CD4-positive, alpha-beta T cell (primary cell): ENCODE results near the gene STAMBPL1. TPM values are rescaled to one million over a fixed set of nuclear protein-coding genes. Genes with fewer than 3 reads are reported as not detected.

Experiments
- ATAC-seq: fragments of 200-7000 bp; cut with Tn5 transposase; one replicate; pipeline ENCODE4 v1.10.0; 2022; ENCODE audit warnings: mild to moderate bottlenecking; ENCODE audit not compliant: poor library complexity
- CTCF ChIA-PET: fragments of 350-600 bp; sonication (Branson Sonifier 250); formaldehyde crosslinking; loops from one replicate; lab custom pipeline; 2021; ENCODE audit warnings: antibody characterized with exemption, inconsistent platforms; lab: Charles Lee
- POLR2A ChIA-PET: fragments of 350-600 bp; sonication (Branson Sonifier 250); formaldehyde crosslinking; loops from one replicate; lab custom pipeline; 2021; ENCODE audit warnings: antibody characterized with exemption, inconsistent platforms; lab: Charles Lee
- DNase-seq, 14 experiments: peaks; one replicate each; pipeline ENCODE4 v3.0.0-alpha.2; 2013 to 2020; ENCODE audit warnings: mixed read lengths in 2 of 14
- H3K27ac ChIP-seq, 2 donors: one replicate each; pipeline versions ENCODE4 v1.5.1 to v1.7.0; 2013; ENCODE audit warnings: low read length in 2 of 2, low read depth in 1 of 2, mild to moderate bottlenecking in 1 of 2
- H3K27me3 ChIP-seq, 2 experiments: 1 replicate in 1 of 2; 2 replicates in 1 of 2; pipeline versions ENCODE4 v1.6.1 to v1.7.0; 2013; ENCODE audit warnings: low read length in 2 of 2, control low read depth in 1 of 2, mild to moderate bottlenecking in 1 of 2, moderate library complexity in 1 of 2; ENCODE audit not compliant: insufficient read depth in 2 of 2, control insufficient read depth in 1 of 2
- H3K36me3 ChIP-seq: one replicate; pipeline ENCODE4 v1.6.1; 2013; ENCODE audit warnings: low read length, control low read depth; ENCODE audit not compliant: insufficient read depth
- H3K4me1 ChIP-seq: one replicate; pipeline ENCODE4 v1.6.1; 2013; ENCODE audit warnings: low read length, control low read depth; ENCODE audit not compliant: insufficient read depth
- H3K4me3 ChIP-seq: one replicate; pipeline ENCODE4 v1.5.1; 2013; ENCODE audit warnings: mild to moderate bottlenecking, low read length, moderate library complexity
- H3K9me3 ChIP-seq, 2 experiments: 1 replicate in 1 of 2; 2 replicates in 1 of 2; pipeline versions ENCODE4 v1.6.1 to v1.7.0; 2013; ENCODE audit warnings: low read length in 2 of 2, mild to moderate bottlenecking in 2 of 2, control low read depth in 1 of 2, moderate library complexity in 1 of 2; ENCODE audit not compliant: control insufficient read depth in 1 of 2, insufficient read depth in 1 of 2
- H3K27ac Mint-ChIP-seq: one replicate; pipeline ENCODE4 v1.8.0; 2020; ENCODE audit warnings: mixed read lengths
- H3K27me3 Mint-ChIP-seq: one replicate; pipeline ENCODE4 v1.8.0; 2021; ENCODE audit warnings: mixed read lengths
- H3K36me3 Mint-ChIP-seq: one replicate; pipeline ENCODE4 v1.8.0; 2021; ENCODE audit warnings: low read depth, mixed read lengths
- H3K4me1 Mint-ChIP-seq: one replicate; pipeline ENCODE4 v1.8.0; 2021; ENCODE audit warnings: low read depth, mixed read lengths
- H3K4me3 Mint-ChIP-seq: one replicate; pipeline ENCODE4 v1.8.0; 2020; ENCODE audit warnings: mild to moderate bottlenecking, mixed read lengths
- H3K9me3 Mint-ChIP-seq: one replicate; pipeline ENCODE4 v1.8.0; 2020; ENCODE audit warnings: mixed read lengths
- CTCF ChIP-seq: fragments of 200-600 bp; IDR thresholded peaks from one replicate; pipeline ENCODE4 v1.8.0; 2022; ENCODE audit warnings: antibody characterized with exemption, mild to moderate bottlenecking
- intact Hi-C, 2 experiments: fragments of 100-400 bp; cut with DNase I in 1 of 2; cut with micrococcal nuclease in 1 of 2; formaldehyde crosslinking; loops; one replicate each; pipeline versions ENCODE4 v1.15.1 to v1.9.0; 2023 to 2025; cut with DNase I, micrococcal nuclease
- total RNA-seq, 174 experiments: library from RNA in 2 of 174; stranded (reverse) in 2 of 174; gene quantifications; one replicate each; pipeline ENCODE4 v1.2.3 and lab custom pipeline; 2021 to 2026

STAMBPL1 gene
- total RNA-seq, 2 experiments from 2014 or later: 23.7 to 26.7 TPM

GRCh38 chr10:88922041-88922440 lies 42.0 kb downstream of the STAMBPL1 start:
- DNase-seq (no peak), ATAC-seq (no peak)
- H3K27me3 Mint-ChIP-seq: no peaks in the 10 kb centered on the region
- Histone ChIP-seq H3K27ac (no peak overlapping the region), H3K9me3 (no peaks in the 10 kb centered on the region), H3K4me1 (no peaks in the 10 kb centered on the region), H3K36me3 (peaks cover 69% of the 10 kb centered on the region), H3K27me3 (no peaks in the 10 kb centered on the region), H3K4me3 (no peak overlapping the region)
- no peaks in the 10 kb centered on the region for H3K4me1 Mint-ChIP-seq
- intact Hi-C loops: no loop called here
- ChIA-PET POLR2A (no interaction called here), CTCF (interaction anchor here (1.3 kb wide), 1 partner anchor 87 kb away, joined by 3 read pairs; no protein-coding TSS in a partner anchor)
- H3K27ac Mint-ChIP-seq: no peak overlapping the region
- TF ChIP-seq CTCF: no peak
- peaks cover 76% of the 10 kb centered on the region for H3K36me3 Mint-ChIP-seq
- H3K9me3 Mint-ChIP-seq: no peaks in the 10 kb centered on the region
- no peak overlapping the region for H3K4me3 Mint-ChIP-seq

GRCh38 chr10:88923520-88923919 lies 43.5 kb downstream of the STAMBPL1 start:
- Histone ChIP-seq H3K27ac (no peak overlapping the region), H3K27me3 (no peaks in the 10 kb centered on the region), H3K9me3 (no peaks in the 10 kb centered on the region), H3K36me3 (peaks cover 67% of the 10 kb centered on the region), H3K4me1 (no peaks in the 10 kb centered on the region), H3K4me3 (no peak overlapping the region)
- ChIA-PET CTCF (interaction anchor here (1.0 to 1.3 kb wide), 2 partner anchors 43 to 103 kb away, joined by 3 read pairs; partner anchors contain the start of gene STAMBPL1), POLR2A (interaction anchor here (0.7 to 1.0 kb wide), 2 partner anchors 102 to 284 kb away, joined by 3 read pairs; partner anchors contain the start of gene CH25H)
- Mint-ChIP-seq H3K36me3 (peaks cover 74% of the 10 kb centered on the region), H3K4me1 (no peaks in the 10 kb centered on the region), H3K27ac (no peak overlapping the region), H3K9me3 (no peaks in the 10 kb centered on the region), H3K27me3 (no peaks in the 10 kb centered on the region), H3K4me3 (no peak overlapping the region)
- no peak for TF ChIP-seq CTCF
- DNase-seq (no peak), ATAC-seq (no peak)
- intact Hi-C loops: no loop called here

- H3K9me3 Mint-ChIP-seq: no peaks in the 10 kb centered on the region
- Histone ChIP-seq H3K4me1 (no peaks in the 10 kb centered on the region), H3K9me3 (no peaks in the 10 kb centered on the region), H3K27me3 (no peaks in the 10 kb centered on the region), H3K4me3 (no peak overlapping the region), H3K27ac (no peak overlapping the region), H3K36me3 (peaks cover 42% of the 10 kb centered on the region)
- H3K36me3 Mint-ChIP-seq: peaks cover 58% of the 10 kb centered on the region
- POLR2A ChIA-PET: no interaction called here
- no peak overlapping the region for H3K27ac Mint-ChIP-seq
- no peaks in the 10 kb centered on the region for H3K4me1 Mint-ChIP-seq
- CTCF ChIA-PET: no interaction called here
- no peak for ATAC-seq
- H3K27me3 Mint-ChIP-seq: no peaks in the 10 kb centered on the region
- no peak for TF ChIP-seq CTCF
- intact Hi-C loops: loop anchor here in 1 of 2 experiments (5.0 kb wide), 1 partner anchor 239 kb away; no protein-coding TSS in a partner anchor
- DNase-seq: no peak
- H3K4me3 Mint-ChIP-seq: no peak overlapping the region
Measured at GRCh38 chr10:88926566-88927415, 46.7 kb downstream of the STAMBPL1 start.
